Measurements from ENCODE around the gene SYNM.

The SYNM gene

GRCh38 chr15:99170476-99171065 lies 65.7 kb downstream of the SYNM start:
- no peak for DNase-seq
- in situ Hi-C loops (cut with HindIII; ENCODE audit: low pct_ligation_motif_present, low pct_unique_long_range_greater_than_20kb, low sequenced_read_pairs), result no loop called here

- in situ Hi-C loops (cut with HindIII; ENCODE audit: low pct_ligation_motif_present, low pct_unique_long_range_greater_than_20kb, low sequenced_read_pairs), result no loop called here
- DNase-seq, result no peak
Measured at GRCh38 chr15:99172171-99172570, 67.3 kb downstream of the SYNM start.

GRCh38 chr15:99172989-99173388 lies 68.1 kb downstream of the SYNM start:
- in situ Hi-C loops (cut with HindIII; ENCODE audit: low pct_ligation_motif_present, low pct_unique_long_range_greater_than_20kb, low sequenced_read_pairs), result no loop called here
- no peak for DNase-seq

GRCh38 chr15:99174567-99175395 lies 69.9 kb downstream of the SYNM start:
- in situ Hi-C loops (cut with HindIII; ENCODE audit: low pct_ligation_motif_present, low pct_unique_long_range_greater_than_20kb, low sequenced_read_pairs), result no loop called here
- no peak for DNase-seq

- DNase-seq, result no peak
- in situ Hi-C loops (cut with HindIII; ENCODE audit: low pct_ligation_motif_present, low pct_unique_long_range_greater_than_20kb, low sequenced_read_pairs), result no loop called here
Measured at GRCh38 chr15:99176757-99177156, 71.9 kb downstream of the SYNM start.

GRCh38 chr15:99177679-99178078 lies 72.8 kb downstream of the SYNM start:
- in situ Hi-C loops (cut with HindIII; ENCODE audit: low pct_ligation_motif_present, low pct_unique_long_range_greater_than_20kb, low sequenced_read_pairs), result no loop called here
- no peak for DNase-seq

GRCh38 chr15:99180086-99180963 lies 75.4 kb downstream of the SYNM start:
- no peak for DNase-seq

GRCh38 chr15:99180964-99181306 lies 76.1 kb downstream of the SYNM start:
- no peak for DNase-seq
- in situ Hi-C loops (cut with HindIII; ENCODE audit: low pct_ligation_motif_present, low pct_unique_long_range_greater_than_20kb, low sequenced_read_pairs), result no loop called here

More at GRCh38 chr15:99180086-99180963, 75.4 kb downstream of the SYNM start:
- in situ Hi-C loops (cut with HindIII; ENCODE audit: low pct_ligation_motif_present, low pct_unique_long_range_greater_than_20kb, low sequenced_read_pairs), result no loop called here

- no peak for DNase-seq
Measured at GRCh38 chr15:99181545-99181971, 76.7 kb downstream of the SYNM start.

GRCh38 chr15:99182791-99183190 lies 77.9 kb downstream of the SYNM start:
- DNase-seq, result no peak
- in situ Hi-C loops (cut with HindIII; ENCODE audit: low pct_ligation_motif_present, low pct_unique_long_range_greater_than_20kb, low sequenced_read_pairs), result no loop called here

More at GRCh38 chr15:99181545-99181971, 76.7 kb downstream of the SYNM start:
- in situ Hi-C loops (cut with HindIII; ENCODE audit: low pct_ligation_motif_present, low pct_unique_long_range_greater_than_20kb, low sequenced_read_pairs), result no loop called here
